IMR-90 (cell line): ENCODE data around the gene LBP. TPM values are rescaled to one million over a fixed set of nuclear protein-coding genes. Genes with fewer than 3 reads are reported as not detected.

ENCODE experiments used
- ATAC-seq: fragments of 200-7000 bp; cut with Tn5 transposase; 2 replicates; pipeline ENCODE4 v1.9.1; 2020; ENCODE audit warnings: low read depth, mild to moderate bottlenecking, moderate library complexity
- BruUV-seq: library from RNA; stranded (reverse); fragments of 400-500 nt; replicated peaks from 2 replicates; lab custom pipeline; 2021; lab: Mats Ljungman, UMichigan
- CTCF ChIA-PET: fragments of 300-600 bp; formaldehyde crosslinking; extraction: SDS; loops from one replicate; lab custom pipeline; 2021; ENCODE audit warnings: antibody characterized with exemption; lab: Yijun Ruan, JAX
- POLR2A ChIA-PET: fragments of 300-600 bp; sonication (Branson Sonifier 250); formaldehyde crosslinking; loops from one replicate; lab custom pipeline; 2022; ENCODE audit warnings: antibody characterized with exemption; ENCODE audit not compliant: unreplicated experiment; lab: Charles Lee
- DNase-seq: peaks from one replicate; pipeline ENCODE4 v3.0.0; 2013
- H2AFZ ChIP-seq: replicated peaks from 2 replicates; pipeline ENCODE3; 2013; ENCODE audit warnings: low read length, mild to moderate bottlenecking; ENCODE audit not compliant: poor library complexity
- H2AK5ac ChIP-seq: 2 replicates; pipeline ENCODE4 v1.6.1; 2013; ENCODE audit warnings: low read depth, low read length, inconsistent platforms
- H2AK9ac ChIP-seq: replicated peaks from 2 replicates; pipeline ENCODE3; 2013; ENCODE audit warnings: mild to moderate bottlenecking, low read depth, low read length, moderate library complexity; ENCODE audit not compliant: poor library complexity
- H2BK120ac ChIP-seq: 2 replicates; pipeline ENCODE4 v1.6.1; 2013; ENCODE audit warnings: low read depth, low read length, inconsistent platforms
- H2BK15ac ChIP-seq: 3 replicates; pipeline ENCODE4 v1.6.1; 2013; ENCODE audit warnings: low read depth, low read length, inconsistent platforms
- H2BK20ac ChIP-seq: 2 replicates; pipeline ENCODE4 v1.6.1; 2013; ENCODE audit warnings: low read depth, mild to moderate bottlenecking, inconsistent platforms, low read length, moderate library complexity
- H2BK5ac ChIP-seq: 2 replicates; pipeline ENCODE4 v1.6.1; 2013; ENCODE audit warnings: mild to moderate bottlenecking, low read depth, low read length, inconsistent platforms; ENCODE audit not compliant: poor library complexity, severe bottlenecking
- H3K14ac ChIP-seq: replicated peaks from 2 replicates; pipeline ENCODE4 v1.6.1; 2013; ENCODE audit warnings: low read depth, low read length, inconsistent platforms
- H3K18ac ChIP-seq: 2 replicates; pipeline ENCODE4 v1.6.1; 2013; ENCODE audit warnings: low read depth, low read length, control low read depth
- H3K23ac ChIP-seq: 2 replicates; pipeline ENCODE4 v1.6.1; 2013; ENCODE audit warnings: low read depth, low read length, inconsistent platforms
- H3K27ac ChIP-seq: 2 replicates; pipeline ENCODE4 v1.5.1; 2013; ENCODE audit warnings: mild to moderate bottlenecking, control low read depth, low read length; ENCODE audit not compliant: insufficient read depth
- H3K27me3 ChIP-seq: 2 replicates; pipeline ENCODE4 v1.6.1; 2013; ENCODE audit warnings: low read length; ENCODE audit not compliant: control insufficient read depth, insufficient read depth
- H3K36me3 ChIP-seq: 2 replicates; pipeline ENCODE4 v1.6.1; 2013; ENCODE audit warnings: low read length, mixed read lengths; ENCODE audit not compliant: control insufficient read depth, insufficient read depth
- H3K4ac ChIP-seq: 2 replicates; pipeline ENCODE4 v1.6.1; 2013; ENCODE audit warnings: low read depth, low read length, inconsistent platforms
- H3K4me1 ChIP-seq: 2 replicates; pipeline ENCODE4 v1.6.1; 2013; ENCODE audit warnings: low read length, mixed read lengths; ENCODE audit not compliant: control insufficient read depth, insufficient read depth
- H3K4me2 ChIP-seq: 2 replicates; pipeline ENCODE4 v1.6.1; 2013; ENCODE audit warnings: low read depth, mild to moderate bottlenecking, control low read depth, low read length, moderate library complexity
- H3K4me3 ChIP-seq: 2 replicates; pipeline ENCODE4 v1.5.1; 2013; ENCODE audit warnings: low read depth, mild to moderate bottlenecking, control low read depth, low read length, moderate library complexity; ENCODE audit not compliant: insufficient read depth
- H3K56ac ChIP-seq: 2 replicates; pipeline ENCODE4 v1.6.1; 2013; ENCODE audit warnings: low read length, inconsistent platforms; ENCODE audit not compliant: insufficient read depth; ENCODE audit errors: extremely low read depth
- H3K79me1 ChIP-seq, 2 experiments: 2 replicates each; pipeline ENCODE4 v1.6.1; 2013; ENCODE audit warnings: low read length in 2 of 2, inconsistent platforms in 1 of 2, low read depth in 1 of 2
- H3K9ac ChIP-seq: 2 replicates; pipeline ENCODE4 v1.6.1; 2013; ENCODE audit warnings: low read depth, low read length, control low read depth
- H3K9me1 ChIP-seq: 2 replicates; pipeline ENCODE4 v1.6.1; 2013; ENCODE audit warnings: low read length, inconsistent platforms; ENCODE audit not compliant: insufficient read depth
- H3K9me3 ChIP-seq: 2 replicates; pipeline ENCODE4 v1.6.1; 2013; ENCODE audit warnings: low read length; ENCODE audit not compliant: control insufficient read depth, insufficient read depth
- H4K20me1 ChIP-seq: 2 replicates; pipeline ENCODE4 v1.6.1; 2013; ENCODE audit warnings: low read length, inconsistent platforms; ENCODE audit not compliant: insufficient read depth
- H4K5ac ChIP-seq: 2 replicates; pipeline ENCODE4 v1.6.1; 2013; ENCODE audit warnings: mild to moderate bottlenecking, low read depth, low read length, control low read depth
- H4K8ac ChIP-seq, 2 experiments: 2 replicates each; pipeline ENCODE4 v1.6.1; 2013; ENCODE audit warnings: low read depth in 2 of 2, low read length in 2 of 2, control low read depth in 1 of 2, inconsistent platforms in 1 of 2
- H4K91ac ChIP-seq: 2 replicates; pipeline ENCODE4 v1.6.1; 2013; ENCODE audit warnings: low read depth, low read length, inconsistent platforms; ENCODE audit not compliant: insufficient read depth
- BHLHE40 ChIP-seq: fragments of 150-350 bp; IDR thresholded peaks from 2 replicates; pipeline ENCODE4 v1.6.1; 2016; ENCODE audit warnings: mild to moderate bottlenecking, low read depth, low read length
- CEBPB ChIP-seq: IDR thresholded peaks from 2 replicates; pipeline ENCODE4 v1.6.1; 2012; ENCODE audit warnings: low read depth, low read length, improper control_type of control experiment
- CHD1 ChIP-seq: IDR thresholded peaks from 2 replicates; pipeline ENCODE4 v1.6.1; 2012; ENCODE audit warnings: low read depth, low read length, improper control_type of control experiment
- FOS ChIP-seq: fragments of 150-350 bp; IDR thresholded peaks from 2 replicates; pipeline ENCODE4 v1.6.1; 2016; ENCODE audit warnings: low read depth, low read length
- MAFK ChIP-seq: IDR thresholded peaks from 2 replicates; pipeline ENCODE4 v1.6.1; 2012; ENCODE audit warnings: low read depth, low read length, improper control_type of control experiment
- MAZ ChIP-seq: IDR thresholded peaks from 2 replicates; pipeline ENCODE4 v1.6.1; 2012; ENCODE audit warnings: low read depth, mild to moderate bottlenecking, low read length, improper control_type of control experiment, moderate library complexity, borderline replicate concordance
- NFE2L2 ChIP-seq: fragments of 150-350 bp; IDR thresholded peaks from 2 replicates; pipeline ENCODE4 v1.6.1; 2016; ENCODE audit warnings: low read depth, mild to moderate bottlenecking, low read length
- POLR2A ChIP-seq: IDR thresholded peaks from 2 replicates; pipeline ENCODE4 v1.6.1; 2012; ENCODE audit warnings: mild to moderate bottlenecking, low read depth, low read length
- RAD21 ChIP-seq: IDR thresholded peaks from 2 replicates; pipeline ENCODE4 v1.6.1; 2012; ENCODE audit warnings: low read length, improper control_type of control experiment
- RFX5 ChIP-seq: IDR thresholded peaks from 2 replicates; pipeline ENCODE4 v1.8.0; 2012; ENCODE audit warnings: low read depth, mild to moderate bottlenecking, low read length, moderate library complexity
- SMC3 ChIP-seq: fragments of 150-350 bp; IDR thresholded peaks from 2 replicates; pipeline ENCODE4 v1.6.1; 2016; ENCODE audit warnings: low read depth, mild to moderate bottlenecking, antibody characterized with exemption, low read length, moderate library complexity
- WGBS, 2 experiments: methylation state at CpG; one replicate each; pipeline versions ENCODE4 v1.1.5 to v1.1.7; 2013; ENCODE audit warnings: missing lambda C conversion rate in 2 of 2; ENCODE audit not compliant: insufficient read length in 1 of 2; ENCODE audit errors: extremely low coverage in 2 of 2; 5-methylcytosine and 5-hydroxymethylcytosine counted together
- dilution Hi-C: fragments of 300-500 bp; cut with HindIII; formaldehyde crosslinking; loops from one replicate; pipeline ENCODE4 v1.14.3; 2018; ENCODE audit warnings: low sequenced_read_pairs; ENCODE audit not compliant: unreplicated experiment
- in situ Hi-C: fragments of 300-500 bp; cut with MboI; formaldehyde crosslinking; loops from 3 replicates; pipeline ENCODE4 v1.14.3; 2019; ENCODE audit warnings: low sequenced_read_pairs, inconsistent platforms, mixed read lengths
- intact Hi-C: fragments of 100-400 bp; cut with micrococcal nuclease; formaldehyde crosslinking; loops from 2 replicates; pipeline ENCODE4 v1.10.0; 2022
- polyA plus RNA-seq, 3 experiments: library from polyadenylated mRNA; depleted of rRNA; stranded (reverse); fragments of >200 nt; gene quantifications; 2 replicates each; pipeline ENCODE4 v1.2.3, GENCODE V29; 2012; ENCODE audit warnings: low replicate concordance in 1 of 3
- total RNA-seq: library from RNA; depleted of rRNA; stranded (reverse); fragments of >200 nt; gene quantifications from 2 replicates; pipeline ENCODE4 v1.2.3, GENCODE V29; 2012
- TF ChIP-seq, protein P1 (sequence below): fragments of 150-350 bp; IDR thresholded peaks from 2 replicates; pipeline ENCODE4 v1.6.1; 2017; ENCODE audit warnings: mild to moderate bottlenecking, antibody characterized with exemption, low read length, low read depth
- TF ChIP-seq, protein P2 (sequence below): fragments of 150-350 bp; IDR thresholded peaks from 2 replicates; pipeline ENCODE4 v1.6.1; 2016; ENCODE audit warnings: low read depth, mild to moderate bottlenecking, low read length, moderate library complexity, borderline replicate concordance

LBP gene
- total and polyA plus RNA-seq, 2 of the 4 experiments (the other 2 are of a cell fraction), result not detected

DNA sequence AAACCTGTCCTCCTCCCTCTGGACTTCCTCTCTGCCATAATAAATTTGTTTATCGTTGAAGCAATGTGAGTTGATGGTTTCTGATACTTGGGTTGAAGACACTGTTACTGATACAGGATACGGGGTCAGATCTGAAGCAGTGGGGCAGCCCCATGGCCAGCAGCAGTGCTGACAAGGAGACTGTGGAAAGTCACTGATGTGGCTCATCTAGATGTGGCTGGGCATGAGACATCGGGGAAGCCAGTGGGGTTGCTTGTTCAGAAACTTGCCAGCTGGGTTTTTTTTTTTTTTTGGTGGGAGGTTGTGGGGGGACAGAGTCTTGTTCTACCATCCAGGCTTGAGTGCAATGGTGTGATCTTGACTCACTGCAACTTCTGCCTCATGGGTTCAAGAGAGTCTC is 45.0 kb upstream of the LBP start:
- Histone ChIP-seq H2AK5ac (no peak overlapping the region), H4K91ac (no peak overlapping the region), H3K9me3 (no peaks in the 10 kb centered on the region), H3K27me3 (peaks cover 21% of the 10 kb centered on the region), H2AK9ac (no peak overlapping the region), H3K9ac (no peak overlapping the region), H3K18ac (no peak overlapping the region), H3K27ac (no peak overlapping the region), H3K14ac (no peak overlapping the region), H4K20me1 (no peaks in the 10 kb centered on the region), H3K4me1 (peaks cover 5% of the 10 kb centered on the region), H4K5ac (no peak overlapping the region), H3K4me3 (no peak overlapping the region), H2AFZ (no peak overlapping the region), H3K9me1 (0 out of 2 replicates have a peak, but pooled peaks cover 2% of the 10 kb centered on the region), H3K79me1 (no peaks in the 10 kb centered on the region), H3K4ac (no peak overlapping the region), H3K36me3 (no peaks in the 10 kb centered on the region), H3K23ac (no peak overlapping the region), H3K56ac (no peak overlapping the region), H3K4me2 (no peak overlapping the region), H2BK20ac (no peak overlapping the region), H2BK120ac (no peak overlapping the region), H2BK5ac (no peak overlapping the region), H4K8ac (no peak overlapping the region), H2BK15ac (no peak overlapping the region)
- TF ChIP-seq RAD21 (no peak), MAZ (no peak), NFE2L2 (no peak), FOS (no peak), CHD1 (no peak), POLR2A (no peak), CEBPB (no peak), BHLHE40 (no peak), SMC3 (no peak), MAFK (no peak), RFX5 (no peak)
- TF ChIP-seq, protein P1, sequence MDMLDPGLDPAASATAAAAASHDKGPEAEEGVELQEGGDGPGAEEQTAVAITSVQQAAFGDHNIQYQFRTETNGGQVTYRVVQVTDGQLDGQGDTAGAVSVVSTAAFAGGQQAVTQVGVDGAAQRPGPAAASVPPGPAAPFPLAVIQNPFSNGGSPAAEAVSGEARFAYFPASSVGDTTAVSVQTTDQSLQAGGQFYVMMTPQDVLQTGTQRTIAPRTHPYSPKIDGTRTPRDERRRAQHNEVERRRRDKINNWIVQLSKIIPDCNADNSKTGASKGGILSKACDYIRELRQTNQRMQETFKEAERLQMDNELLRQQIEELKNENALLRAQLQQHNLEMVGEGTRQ, result no peak
- TF ChIP-seq, protein P2, sequence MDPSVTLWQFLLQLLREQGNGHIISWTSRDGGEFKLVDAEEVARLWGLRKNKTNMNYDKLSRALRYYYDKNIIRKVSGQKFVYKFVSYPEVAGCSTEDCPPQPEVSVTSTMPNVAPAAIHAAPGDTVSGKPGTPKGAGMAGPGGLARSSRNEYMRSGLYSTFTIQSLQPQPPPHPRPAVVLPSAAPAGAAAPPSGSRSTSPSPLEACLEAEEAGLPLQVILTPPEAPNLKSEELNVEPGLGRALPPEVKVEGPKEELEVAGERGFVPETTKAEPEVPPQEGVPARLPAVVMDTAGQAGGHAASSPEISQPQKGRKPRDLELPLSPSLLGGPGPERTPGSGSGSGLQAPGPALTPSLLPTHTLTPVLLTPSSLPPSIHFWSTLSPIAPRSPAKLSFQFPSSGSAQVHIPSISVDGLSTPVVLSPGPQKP, result no peak
- ChIA-PET POLR2A (no interaction called here), CTCF (no interaction called here)
- in situ Hi-C loops, result loop anchor here (10.0 kb wide), 1 partner anchor 237 kb away; no protein-coding TSS in a partner anchor
- no peak for ATAC-seq
- 86% methylated on average over 1 of the region's 3 CpGs; no CpG with 5 or more reads in 1 of the 2 experiments for WGBS, 2 experiments
- BruUV-seq, result no TSS peak
- intact Hi-C loops, result no loop called here
- DNase-seq, result no peak
- dilution Hi-C loops, result no loop called here
